Ectodermal cell (in vitro differentiated cells): ENCODE results near the gene RNF19B.

ENCODE experiments used
- H3K27ac ChIP-seq: 2 replicates; pipeline ENCODE4 v1.7.0; 2013; ENCODE audit warnings: mild to moderate bottlenecking, low read depth, low read length; ENCODE audit not compliant: insufficient read depth, poor library complexity, severe bottlenecking
- H3K27me3 ChIP-seq: 2 replicates; pipeline ENCODE4 v1.7.0; 2013; ENCODE audit warnings: mild to moderate bottlenecking, low read length; ENCODE audit not compliant: insufficient read depth, control insufficient read depth, poor library complexity, severe bottlenecking
- H3K36me3 ChIP-seq: one replicate; pipeline ENCODE4 v1.7.0; 2013; ENCODE audit warnings: low read length; ENCODE audit not compliant: control insufficient read depth, insufficient read depth
- H3K4me1 ChIP-seq: one replicate; pipeline ENCODE4 v1.7.0; 2013; ENCODE audit warnings: low read length; ENCODE audit not compliant: control insufficient read depth, insufficient read depth
- H3K4me3 ChIP-seq: 2 replicates; pipeline ENCODE4 v1.7.0; 2013; ENCODE audit warnings: low read depth, low read length, control low read depth; ENCODE audit not compliant: insufficient read depth
- H3K9me3 ChIP-seq: 2 replicates; pipeline ENCODE4 v1.7.0; 2013; ENCODE audit warnings: mild to moderate bottlenecking, low read length, moderate library complexity; ENCODE audit not compliant: control insufficient read depth
- WGBS, 2 experiments: methylation state at CpG; one replicate each; pipeline ENCODE4 v1.1.7; 2013; ENCODE audit warnings: missing lambda C conversion rate in 2 of 2; 5-methylcytosine and 5-hydroxymethylcytosine counted together

Gene RNF19B

DNA sequence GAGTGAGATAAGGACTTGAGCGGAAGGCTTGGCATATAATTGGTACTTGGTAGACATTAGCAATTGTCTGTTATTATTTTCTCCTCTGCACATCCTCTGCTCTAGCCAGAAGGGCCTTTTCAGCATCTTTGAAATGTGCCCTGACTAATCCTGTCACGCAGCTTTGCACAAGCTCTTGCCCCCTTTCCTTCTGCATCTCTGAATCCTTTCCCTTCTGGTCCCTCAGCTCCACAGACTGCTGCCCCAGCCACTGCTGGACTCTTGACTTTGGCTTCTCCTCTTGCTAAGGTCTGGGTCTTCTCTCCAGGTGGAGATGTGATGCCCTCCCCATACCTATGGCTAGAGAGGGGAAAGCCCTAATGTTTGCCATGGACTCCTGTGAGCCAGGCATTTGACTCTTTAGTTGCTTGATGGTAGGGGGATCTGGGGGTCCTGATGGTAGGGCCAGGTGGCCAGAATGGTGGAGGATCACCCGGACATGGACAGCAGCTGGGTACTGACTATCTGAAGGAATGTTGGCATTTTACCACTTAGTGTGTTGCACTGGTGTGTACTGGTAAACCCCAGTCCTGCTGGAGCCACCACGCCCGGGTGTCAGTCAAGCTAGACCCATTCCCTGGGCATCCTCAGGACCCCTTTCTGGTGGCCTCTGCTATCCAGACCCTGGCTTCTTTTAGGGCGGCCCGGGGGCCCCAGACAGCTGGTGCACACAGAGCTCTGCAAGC lies 73.9 kb downstream of the RNF19B start:
- Histone ChIP-seq H3K4me3 (no peak overlapping the region), H3K27ac (no peak overlapping the region), H3K27me3 (peaks cover 40% of the 10 kb centered on the region), H3K36me3 (no peaks in the 10 kb centered on the region), H3K9me3 (no peaks in the 10 kb centered on the region), H3K4me1 (peaks cover 20% of the 10 kb centered on the region)
- 89 to 90% methylated on average over 7 of the region's 7 CpGs for WGBS, 2 experiments

DNA sequence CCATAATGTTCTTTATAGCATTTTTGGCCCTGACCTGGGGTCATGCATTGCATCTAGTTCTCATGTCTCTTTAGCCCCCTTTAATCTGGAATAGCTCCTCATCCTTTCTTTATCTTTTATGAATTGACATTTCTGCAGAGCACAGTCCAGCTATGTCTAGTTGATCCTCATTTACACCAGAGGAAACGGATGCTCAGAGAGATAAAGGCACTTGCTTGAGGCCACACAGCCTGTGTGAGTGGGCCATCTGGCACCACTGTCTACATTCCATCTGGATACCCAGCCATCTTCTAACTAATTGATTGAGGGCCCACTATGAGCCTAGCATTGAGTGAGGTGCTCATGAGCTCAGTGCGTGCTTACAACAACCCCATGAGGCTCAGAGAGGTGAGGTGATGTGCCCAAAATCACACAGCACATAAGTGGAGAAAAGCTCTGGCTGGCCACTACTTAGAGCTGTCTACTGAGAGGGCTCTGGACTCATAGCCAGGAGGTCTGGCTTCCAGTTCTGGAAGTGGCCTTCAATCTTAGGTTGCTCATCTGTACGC lies 74.8 kb downstream of the RNF19B start:
- 88 to 90% methylated on average over 3 of the region's 3 CpGs for WGBS, 2 experiments

DNA sequence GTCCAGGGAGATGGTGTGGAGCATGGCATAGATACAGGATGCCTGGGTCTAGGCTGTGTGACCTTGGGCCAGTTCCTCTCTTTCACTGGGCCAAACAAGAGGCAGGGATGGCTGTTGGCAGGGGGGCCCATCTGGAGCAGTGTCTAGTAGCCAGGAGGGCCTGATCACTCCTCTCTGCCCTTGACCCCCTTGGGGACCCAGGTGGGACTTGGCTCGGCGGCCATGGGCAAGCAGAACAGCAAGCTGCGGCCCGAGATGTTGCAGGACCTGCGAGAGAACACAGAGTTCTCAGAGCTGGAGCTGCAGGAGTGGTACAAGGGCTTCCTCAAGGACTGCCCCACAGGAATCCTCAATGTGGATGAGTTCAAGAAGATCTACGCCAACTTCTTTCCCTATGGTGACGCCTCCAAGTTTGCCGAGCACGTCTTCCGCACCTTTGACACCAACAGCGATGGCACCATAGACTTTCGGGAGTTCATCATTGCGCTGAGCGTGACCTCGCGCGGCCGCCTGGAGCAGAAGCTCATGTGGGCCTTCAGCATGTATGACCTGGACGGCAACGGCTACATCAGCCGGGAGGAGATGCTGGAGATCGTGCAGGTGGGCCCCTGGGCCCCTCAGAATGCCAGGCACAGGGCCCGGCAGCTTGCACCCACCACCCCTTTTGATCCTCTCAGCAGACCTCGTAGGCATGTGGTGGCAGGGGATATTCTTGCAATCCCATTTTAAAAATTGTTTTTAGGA lies 75.8 kb downstream of the RNF19B start:
- H3K27ac ChIP-seq, result no peak overlapping the region
- no peaks in the 10 kb centered on the region for H3K9me3 ChIP-seq
- 91 to 92% methylated on average over 24 of the region's 24 CpGs for WGBS, 2 experiments
- H3K36me3 ChIP-seq, result no peaks in the 10 kb centered on the region
- H3K4me3 ChIP-seq, result no peak overlapping the region
- peaks cover 53% of the 10 kb centered on the region for H3K27me3 ChIP-seq
- peaks cover 16% of the 10 kb centered on the region for H3K4me1 ChIP-seq

More for the DNA sequence above, 74.8 kb downstream of the RNF19B start:
- Histone ChIP-seq H3K9me3 (no peaks in the 10 kb centered on the region), H3K27ac (no peak overlapping the region), H3K4me3 (no peak overlapping the region), H3K36me3 (no peaks in the 10 kb centered on the region), H3K27me3 (peaks cover 48% of the 10 kb centered on the region), H3K4me1 (peaks cover 24% of the 10 kb centered on the region)

GRCh38 chr1:32888134-32888533 lies 76.5 kb downstream of the RNF19B start:
- Histone ChIP-seq H3K4me3 (no peak overlapping the region), H3K9me3 (no peaks in the 10 kb centered on the region), H3K4me1 (peaks cover 16% of the 10 kb centered on the region), H3K36me3 (no peaks in the 10 kb centered on the region), H3K27me3 (peaks cover 53% of the 10 kb centered on the region), H3K27ac (no peak overlapping the region)
- 79% methylated on average over 3 of the region's 3 CpGs for WGBS, 2 experiments

DNA sequence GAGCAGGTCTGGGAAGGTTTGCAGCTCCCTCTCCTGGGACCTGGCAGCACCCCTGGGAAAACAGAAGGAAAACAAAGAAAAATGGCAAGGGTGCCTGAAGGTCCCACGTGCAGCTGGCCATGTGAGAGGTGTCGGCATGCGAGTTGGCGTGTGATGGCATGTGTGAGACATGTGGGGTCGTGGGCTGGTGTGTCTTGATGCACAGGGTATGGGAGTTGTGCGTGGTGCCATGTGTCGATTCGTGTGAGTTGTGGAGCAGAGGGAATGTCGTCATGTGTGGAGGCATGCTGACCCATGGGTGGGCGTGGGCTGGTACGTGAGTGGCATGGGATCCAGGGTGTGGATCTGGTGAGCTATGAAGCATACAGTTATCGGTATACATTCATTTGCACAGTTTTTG lies 77.0 kb downstream of the RNF19B start:
- H3K27ac ChIP-seq, result no peak overlapping the region
- no peak overlapping the region for H3K4me3 ChIP-seq
- peaks cover 16% of the 10 kb centered on the region for H3K4me1 ChIP-seq
- H3K36me3 ChIP-seq, result no peaks in the 10 kb centered on the region
- peaks cover 51% of the 10 kb centered on the region for H3K27me3 ChIP-seq
- 80 to 83% methylated on average over 12 of the region's 12 CpGs for WGBS, 2 experiments
- no peaks in the 10 kb centered on the region for H3K9me3 ChIP-seq

- no peak overlapping the region for H3K27ac ChIP-seq
- no peaks in the 10 kb centered on the region for H3K36me3 ChIP-seq
- 49 to 51% methylated on average over 19 of the region's 19 CpGs for WGBS, 2 experiments
- peaks cover 14% of the 10 kb centered on the region for H3K4me1 ChIP-seq
- no peaks in the 10 kb centered on the region for H3K9me3 ChIP-seq
- no peak overlapping the region for H3K4me3 ChIP-seq
- H3K27me3 ChIP-seq, result peaks cover 44% of the 10 kb centered on the region
These were observed 77.7 kb downstream of the RNF19B start for GRCh38 chr1:32886828-32887414.
